Activated CD4-positive, alpha-beta T cell treated with anti-CD3 and anti-CD28 coated beads, Interleukin-2, amount 50 U/mL, for 4 hours (primary cell): Measurements from ENCODE around the gene SH2D2A.

ENCODE experiments used
- DNase-seq, 2 experiments: peaks; one replicate each; pipeline ENCODE4 v3.0.0-alpha.2; 2020

SH2D2A gene

GRCh38 chr1:156847591-156848460 lies 31.2 kb upstream of the SH2D2A start:
- DNase-seq: no peak

DNA sequence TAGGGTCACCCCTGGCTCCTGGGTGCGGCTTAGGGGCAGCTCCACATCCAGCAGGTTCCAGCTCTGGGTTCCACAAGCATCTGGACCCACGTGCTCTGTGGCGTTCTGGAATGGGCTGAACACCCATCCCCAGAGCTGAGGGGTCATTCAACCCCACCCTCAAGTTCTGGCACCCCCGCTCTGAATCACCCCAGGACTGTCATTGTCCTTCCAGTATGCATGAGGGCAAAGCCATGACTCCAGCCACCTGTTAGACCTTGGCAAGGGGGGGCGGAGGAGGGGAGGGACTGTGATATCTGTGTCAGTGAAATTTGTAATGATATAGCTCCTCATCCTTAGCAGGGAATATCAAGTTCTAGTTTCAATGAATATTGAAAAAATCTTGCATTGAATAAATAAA lies 30.0 kb upstream of the SH2D2A start:
- DNase-seq: no peak

DNA sequence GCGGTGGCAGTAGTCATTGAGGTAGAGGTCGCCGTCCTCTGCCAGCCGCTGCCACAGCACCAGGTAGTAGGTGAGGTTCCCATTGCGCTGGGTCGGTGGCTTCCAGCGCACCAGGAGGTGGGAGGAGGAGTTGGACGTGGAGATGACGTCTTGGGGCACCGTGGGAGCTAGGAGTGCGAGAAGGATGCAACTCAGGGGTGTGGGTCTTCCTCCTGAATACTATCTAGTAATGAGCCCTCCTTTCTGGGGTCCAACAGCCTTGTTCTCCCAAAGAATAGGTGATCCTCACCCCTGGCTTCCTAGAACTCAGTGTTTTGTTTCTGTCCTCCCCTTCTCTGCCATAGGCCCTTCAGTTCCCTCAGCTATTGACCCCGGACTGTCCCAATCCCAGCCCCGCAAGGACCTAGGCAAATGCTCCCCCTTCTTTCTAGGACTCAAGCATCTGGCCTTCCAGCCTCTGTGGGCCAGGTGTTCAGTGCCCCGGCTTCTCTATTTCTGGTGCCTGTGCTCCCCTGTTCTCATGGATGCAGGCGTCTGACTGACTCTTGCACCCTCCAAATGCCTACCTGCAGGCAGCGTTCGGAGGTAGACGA lies 29.4 kb upstream of the SH2D2A start:
- DNase-seq: no peak

DNA sequence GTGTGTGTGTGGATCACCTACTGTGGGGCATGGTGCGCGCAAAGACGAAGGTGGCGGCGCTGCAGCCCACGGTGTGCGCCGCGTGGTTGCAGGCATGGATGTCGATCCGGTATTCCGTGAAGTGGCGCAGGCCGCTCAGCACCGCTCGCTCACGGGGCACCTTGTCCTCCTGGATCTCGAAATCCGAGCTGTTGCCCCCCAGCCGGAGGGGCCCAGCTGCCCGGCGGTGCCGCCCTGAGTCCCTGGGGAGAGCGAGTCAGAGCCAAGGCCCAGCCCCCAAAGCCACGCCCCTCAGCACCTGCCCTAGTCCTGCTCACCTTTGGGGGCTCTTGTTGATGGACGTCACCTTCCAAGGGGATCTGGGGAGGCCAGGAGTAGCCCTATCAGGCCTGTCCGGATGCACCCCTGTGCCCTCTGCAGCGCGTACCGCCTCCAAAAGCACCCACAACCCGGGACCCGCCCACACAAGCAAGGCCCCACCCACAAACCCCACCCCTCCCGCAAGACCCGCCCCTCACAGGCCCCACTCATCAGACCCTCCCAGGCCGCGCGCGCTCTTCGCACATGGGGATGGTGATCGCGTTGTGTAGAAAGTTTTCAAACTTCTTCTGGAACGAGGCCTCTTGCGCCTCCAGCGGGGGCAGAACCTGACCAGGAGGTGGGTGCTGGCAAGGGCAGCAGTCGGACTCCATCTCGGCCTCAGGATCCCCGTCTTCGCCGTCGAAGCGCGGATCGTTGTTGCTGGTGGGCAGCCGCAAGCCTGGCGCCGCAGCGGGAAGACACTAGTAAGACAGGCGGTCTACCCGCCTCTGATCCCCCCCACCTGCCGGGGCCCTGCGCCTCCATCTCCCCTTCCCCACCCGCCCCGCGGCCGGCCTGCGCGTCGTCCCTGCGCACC lies 28.7 kb upstream of the SH2D2A start:
- no peak for DNase-seq

DNA sequence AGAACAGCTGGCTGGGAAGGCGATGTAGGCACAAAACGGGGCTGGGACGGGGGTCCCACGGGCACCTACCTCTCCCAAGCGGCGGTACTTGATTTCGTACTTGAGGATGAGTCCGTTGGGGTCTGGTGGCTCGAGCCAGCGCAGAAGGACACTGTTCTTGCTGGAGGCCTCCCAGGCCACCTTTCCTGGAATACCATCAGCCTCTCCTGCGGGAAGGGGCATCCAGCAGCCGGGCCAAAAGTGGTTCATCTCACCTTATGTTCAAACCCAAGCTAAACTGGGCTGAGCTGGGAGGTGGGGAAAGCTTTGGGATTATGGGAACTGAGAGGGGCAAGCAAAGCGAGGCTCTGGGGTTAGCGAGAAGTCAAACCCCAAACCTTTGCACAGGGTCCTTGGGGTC lies 28.0 kb upstream of the SH2D2A start:
- DNase-seq: no peak

- no peak for DNase-seq
Measured at GRCh38 chr1:156844102-156844501, 27.5 kb upstream of the SH2D2A start.

GRCh38 chr1:156842618-156843300 lies 26.1 kb upstream of the SH2D2A start:
- no peak for DNase-seq

DNA sequence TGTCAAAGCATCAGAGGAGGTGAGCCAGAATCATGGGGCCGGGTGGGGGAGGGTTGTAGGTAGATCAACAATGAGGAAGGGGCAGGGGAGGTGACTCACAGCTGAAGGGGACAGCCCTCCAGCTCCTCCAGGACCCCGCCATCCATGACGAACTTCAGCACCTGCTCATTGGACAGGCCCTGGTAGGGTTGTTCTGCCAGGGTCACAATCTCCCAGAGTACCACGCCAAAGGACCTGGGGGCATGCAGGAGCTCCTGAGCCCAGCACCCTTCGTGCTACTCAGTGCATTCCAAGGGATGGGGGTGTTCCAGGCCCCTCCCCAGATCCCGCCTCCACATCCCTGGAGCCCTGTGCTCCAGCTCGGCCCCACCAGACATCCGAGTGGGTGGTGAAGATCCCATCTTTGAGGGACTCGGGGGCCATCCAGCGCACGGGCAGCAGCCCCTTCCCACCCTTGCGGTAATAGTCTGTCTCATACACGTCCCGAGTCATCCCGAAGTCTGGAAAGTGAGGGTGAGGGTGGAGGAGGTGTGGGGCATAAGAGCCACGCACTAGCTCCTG lies 24.7 kb upstream of the SH2D2A start:
- DNase-seq: no peak

- DNase-seq: no peak
Measured at GRCh38 chr1:156840898-156841279, 24.2 kb upstream of the SH2D2A start.

- no peak for DNase-seq
Measured at GRCh38 chr1:156840186-156840897, 23.7 kb upstream of the SH2D2A start.

DNA sequence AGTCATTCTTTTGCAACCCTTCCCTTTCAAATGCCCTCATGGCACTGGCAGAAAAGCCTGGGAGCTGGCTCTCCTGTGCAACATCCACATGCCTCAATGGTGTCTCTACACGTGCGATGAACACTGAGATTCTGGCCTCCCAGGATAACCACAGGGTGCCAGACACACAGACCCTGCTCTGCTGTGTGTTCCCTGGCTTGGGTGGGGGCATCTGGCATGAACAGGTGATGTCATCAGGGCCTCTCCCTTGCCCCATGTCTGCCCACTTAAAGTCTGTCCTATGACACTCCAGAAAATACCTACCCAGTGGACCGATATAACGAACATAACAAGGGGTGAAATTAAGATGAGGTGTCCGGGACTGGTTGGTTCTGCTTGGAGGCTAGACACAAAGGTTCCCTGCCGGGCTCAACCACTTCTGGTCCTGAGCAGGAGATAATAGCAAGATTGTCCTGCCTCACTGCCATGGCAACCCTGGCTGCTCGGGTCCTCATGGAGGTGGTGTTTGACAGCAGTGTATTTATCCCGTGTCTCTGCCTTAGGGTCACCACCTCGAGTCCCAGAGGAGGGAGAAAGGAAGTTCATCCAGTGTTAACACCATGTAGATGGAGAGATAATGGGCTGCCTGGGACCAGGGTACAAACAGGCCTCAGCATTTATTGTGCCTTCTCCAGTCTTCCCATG lies 22.9 kb upstream of the SH2D2A start:
- no peak for DNase-seq

- peak; percentile 31 to 34 for DNase-seq
Measured at GRCh38 chr1:156838972-156839371, 22.3 kb upstream of the SH2D2A start.

- no peak for DNase-seq
Measured at GRCh38 chr1:156836892-156837291, 20.2 kb upstream of the SH2D2A start.

- peak in 1 of 2 experiments; percentile 27 for DNase-seq
Measured at GRCh38 chr1:156836041-156836654, 19.5 kb upstream of the SH2D2A start.

DNA sequence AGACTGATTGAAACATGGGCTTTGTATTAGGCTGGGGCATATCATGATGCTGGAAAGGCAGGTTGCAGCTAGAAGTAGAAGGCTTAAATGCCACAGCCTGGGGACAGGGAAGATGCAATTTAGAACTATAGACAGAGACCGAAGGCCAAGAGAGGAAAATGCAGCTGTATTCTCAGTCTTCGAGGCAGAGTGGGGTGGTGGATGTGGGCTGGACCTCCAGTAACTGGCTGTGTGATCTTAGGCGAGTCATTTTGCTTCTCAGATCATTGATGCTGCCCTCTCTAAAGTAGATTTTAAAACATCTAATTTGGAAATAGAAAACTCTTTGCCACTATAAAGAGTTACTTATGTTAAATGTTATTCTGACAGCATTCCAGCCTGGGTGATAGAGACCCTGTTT lies 17.7 kb upstream of the SH2D2A start:
- DNase-seq: no peak

DNA sequence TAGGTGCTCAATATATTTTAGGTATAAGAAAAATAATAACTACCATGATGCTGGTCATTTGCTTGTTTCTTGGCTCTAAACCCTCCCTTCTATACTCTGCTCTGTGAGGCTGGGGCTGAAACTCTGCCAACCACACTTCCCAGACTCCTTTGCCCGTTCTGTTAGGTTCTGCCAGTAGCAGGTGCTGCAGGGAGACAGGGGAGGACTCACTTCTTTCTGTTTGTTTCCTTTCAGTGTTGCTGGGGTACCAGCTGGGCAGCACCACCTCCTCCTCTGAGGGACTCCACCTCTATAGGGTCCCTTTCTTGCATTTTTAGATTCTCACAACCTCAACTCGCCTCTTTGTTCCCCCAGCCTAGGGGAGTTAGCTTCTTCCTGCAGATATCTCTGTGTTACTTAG lies 17.0 kb upstream of the SH2D2A start:
- DNase-seq: no peak

- no peak for DNase-seq
Measured at GRCh38 chr1:156832434-156832833, 15.8 kb upstream of the SH2D2A start.

DNA sequence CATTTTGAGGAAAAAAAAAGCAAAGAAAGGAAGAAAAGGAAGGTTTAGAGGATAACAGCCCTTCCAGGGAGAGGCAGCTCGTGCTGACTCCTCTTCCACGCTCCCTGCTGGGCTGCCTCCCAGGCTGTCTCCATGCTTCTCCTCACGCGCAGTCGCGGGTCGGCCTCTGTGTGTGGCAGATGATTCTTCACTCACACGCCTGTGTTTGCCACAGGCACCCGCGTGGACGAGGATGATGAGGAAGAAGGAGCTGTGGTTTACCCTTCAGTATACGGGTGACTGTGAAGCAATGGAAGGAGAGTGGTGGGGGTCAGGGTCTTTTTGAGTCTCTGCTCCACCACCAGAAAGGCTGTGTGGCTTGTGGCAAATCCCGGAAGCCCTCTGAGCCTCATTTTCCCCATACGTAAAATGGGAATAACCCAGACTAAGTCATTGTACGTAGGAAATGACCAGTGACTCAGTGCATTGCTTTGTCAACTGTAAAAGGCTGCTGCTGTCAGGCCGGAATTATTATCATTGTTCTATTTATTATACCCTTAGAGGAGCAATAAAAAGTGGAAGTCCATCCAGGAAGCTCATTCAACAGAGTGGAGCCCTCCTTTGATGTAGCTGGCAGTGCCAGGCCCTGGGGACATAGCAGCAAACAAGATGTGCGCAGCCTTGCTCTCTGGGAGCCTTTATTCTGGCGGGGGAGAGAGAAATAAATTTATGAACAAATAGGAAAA lies 11.9 kb upstream of the SH2D2A start:
- DNase-seq: no peak

DNA sequence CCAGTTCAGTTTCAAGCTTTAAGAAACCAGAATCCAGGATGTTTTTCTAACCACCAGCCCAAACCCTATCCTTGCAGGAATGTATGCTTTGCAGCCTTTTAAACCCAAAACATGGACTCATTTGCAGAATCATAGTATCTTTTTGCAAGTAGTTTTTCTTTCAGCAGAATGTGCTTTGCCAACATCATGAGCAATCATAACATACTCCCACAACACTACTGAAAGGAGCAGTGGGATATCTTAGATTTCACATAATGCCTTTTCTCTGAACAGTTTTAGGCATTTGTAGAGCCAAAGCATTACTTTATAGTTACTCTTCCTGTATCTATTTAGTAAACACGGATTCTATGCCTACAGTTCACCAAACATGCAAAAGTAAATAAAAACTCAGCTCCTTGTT lies 10.0 kb upstream of the SH2D2A start:
- DNase-seq: no peak

DNA sequence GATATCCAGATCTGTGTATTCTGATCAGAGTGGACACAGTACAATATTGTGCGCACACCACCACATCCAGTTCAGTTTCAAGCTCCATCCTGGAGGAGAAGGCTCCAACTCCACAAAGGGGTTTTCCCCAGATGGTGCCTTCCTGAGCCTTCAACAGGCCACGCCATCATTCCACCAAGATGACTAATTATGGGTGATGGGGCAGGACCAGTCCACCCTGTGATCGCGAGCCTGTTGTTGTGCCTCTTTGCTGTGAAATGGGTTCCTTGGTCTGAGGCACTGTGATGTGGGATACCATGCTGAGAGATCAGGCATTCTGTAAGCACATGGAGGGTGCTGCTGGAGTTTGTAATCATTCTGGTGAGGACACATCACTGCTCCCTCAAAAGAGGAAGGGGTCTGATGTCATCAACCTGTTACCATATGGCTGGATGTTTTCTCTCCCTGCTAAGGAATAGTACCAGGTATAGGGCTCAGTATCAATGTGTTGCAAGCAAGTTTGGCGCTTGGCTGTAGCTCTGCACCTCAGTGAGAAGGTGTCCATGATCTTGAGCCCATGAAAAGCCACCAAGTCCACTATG lies 6.7 kb upstream of the SH2D2A start:
- no peak for DNase-seq
